ENCODE data around the gene PRPF31.
A peak's percentile ranks its signal among the peaks of the same experiment; 100 is the strongest.
"Not testable (repeated sequence)": the region's sequence is repeated elsewhere in the genome, so short reads cannot be mapped to it uniquely, and the experiment has no call there.

The PRPF31 gene

DNA sequence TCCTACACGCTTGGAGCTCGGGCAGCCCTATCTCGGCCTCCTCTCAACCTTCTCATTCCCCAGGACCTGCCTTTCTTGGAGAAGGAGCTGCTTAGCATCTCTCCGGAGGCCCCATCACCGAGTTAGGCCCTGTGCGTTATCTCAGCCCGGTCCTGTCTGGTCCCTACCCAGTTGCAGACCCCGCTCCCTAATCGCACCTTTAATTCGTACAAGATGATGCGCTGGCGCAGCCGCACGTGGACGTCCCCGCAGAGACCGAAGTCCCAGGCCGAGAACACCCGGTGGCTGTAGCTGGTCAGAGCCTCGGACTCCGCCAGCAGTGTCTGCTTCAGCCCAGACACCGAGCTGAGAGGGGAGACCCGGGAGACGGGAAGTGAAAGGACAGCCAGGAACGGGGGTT is 49.7 kb downstream of the PRPF31 start:
- DNase-seq: no peak

DNA sequence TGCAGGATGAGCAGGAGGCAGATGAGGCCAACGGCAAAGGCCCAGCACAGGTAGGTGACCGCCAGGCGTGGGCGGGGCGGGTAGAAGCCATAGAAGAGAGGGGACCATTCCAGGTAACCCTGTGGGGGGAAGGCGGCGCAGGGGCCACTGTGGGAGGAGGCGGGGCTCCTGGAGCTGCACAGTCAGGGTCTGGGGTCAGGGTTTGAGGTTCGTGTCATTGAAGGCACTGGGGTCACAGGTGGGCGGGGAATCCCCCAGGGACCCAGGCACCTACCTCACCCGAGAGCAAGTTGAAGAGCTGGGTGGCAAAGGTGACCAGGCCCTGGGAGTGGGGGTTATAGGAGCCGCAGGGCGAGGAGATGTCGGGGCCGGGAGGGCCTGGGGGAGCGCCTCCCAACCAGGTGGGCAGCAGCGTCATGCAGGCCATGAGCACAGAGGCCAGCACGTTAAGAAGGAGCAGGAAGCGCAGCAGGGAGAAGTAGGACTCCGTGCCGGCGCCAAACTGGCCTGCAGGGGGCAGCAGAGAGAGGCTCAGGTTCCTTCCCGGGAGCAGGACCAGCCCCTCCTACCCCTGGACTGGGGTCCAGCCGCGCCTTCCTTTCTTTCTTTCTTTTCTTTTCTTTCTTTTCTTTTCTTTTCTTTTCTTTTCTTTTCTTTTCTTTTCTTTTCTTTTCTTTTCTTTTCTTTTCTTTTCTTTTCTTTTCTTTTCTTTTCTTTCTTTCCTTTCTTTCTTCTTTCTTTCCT is 52.8 kb downstream of the PRPF31 start:
- DNase-seq: peak; percentile 96 to 97

DNA sequence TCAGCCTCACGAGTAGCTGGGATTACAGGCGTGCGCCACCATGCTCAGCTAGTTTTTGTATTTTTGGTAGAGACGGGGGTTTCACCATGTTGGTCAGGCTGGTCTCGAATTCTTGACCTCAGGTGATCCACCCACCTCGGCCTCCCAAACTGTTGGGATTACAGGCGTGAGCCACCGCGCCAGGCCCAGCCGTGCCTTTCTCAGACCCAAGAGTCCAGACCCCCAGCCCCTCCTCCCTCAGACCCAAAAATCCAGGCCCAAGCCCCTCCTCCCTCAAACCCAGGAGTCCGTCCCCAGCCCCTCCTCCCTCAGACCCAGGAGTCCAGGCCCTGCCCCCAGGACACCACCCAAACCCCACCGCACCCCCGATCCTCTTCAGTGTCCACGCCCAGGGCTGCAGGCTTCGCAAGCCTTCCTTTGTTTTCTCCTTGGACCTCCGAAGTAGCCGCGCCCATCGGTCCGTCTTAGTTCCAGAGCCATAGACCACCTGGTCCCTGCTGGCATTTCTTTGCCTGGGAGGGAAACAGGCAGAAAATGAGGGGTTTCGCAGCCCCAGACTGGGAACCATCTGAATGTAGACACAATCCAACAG is 53.7 kb downstream of the PRPF31 start:
- no peak for DNase-seq

DNA sequence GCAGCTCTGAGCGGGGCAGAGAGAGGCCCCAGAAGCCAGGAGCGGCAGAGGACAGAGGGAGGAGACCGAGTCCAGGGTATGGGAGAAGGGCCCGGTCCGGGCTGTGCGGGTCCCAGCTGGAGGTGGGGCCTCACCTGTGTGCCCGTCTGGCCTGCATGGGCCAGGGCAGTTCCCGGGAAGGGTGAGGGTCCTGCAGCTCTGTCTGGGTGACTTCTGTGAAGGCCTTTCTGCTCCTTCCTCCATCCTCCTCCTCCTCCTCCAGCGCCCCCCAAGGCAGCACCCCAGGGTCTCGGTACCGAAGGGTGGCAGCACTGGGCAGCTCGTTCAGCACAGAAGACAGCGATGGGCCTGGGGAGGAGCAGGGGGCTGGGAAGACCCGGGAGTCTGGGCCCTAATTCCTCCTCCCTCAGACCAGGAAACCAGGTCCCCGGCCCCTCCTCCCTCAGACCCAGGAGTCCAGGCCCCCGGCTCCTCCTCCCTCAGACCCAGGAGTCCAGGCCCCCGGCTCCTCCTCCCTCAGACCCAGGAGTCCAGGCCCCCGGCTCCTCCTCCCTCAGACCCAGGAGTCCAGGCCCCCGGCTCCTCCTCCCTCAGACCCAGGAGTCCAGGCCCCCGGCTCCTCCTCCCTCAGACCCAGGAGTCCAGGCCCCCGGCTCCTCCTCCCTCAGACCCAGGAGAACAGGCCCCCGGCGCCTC is 56.3 kb downstream of the PRPF31 start:
- not testable (repeated sequence) for DNase-seq

DNA sequence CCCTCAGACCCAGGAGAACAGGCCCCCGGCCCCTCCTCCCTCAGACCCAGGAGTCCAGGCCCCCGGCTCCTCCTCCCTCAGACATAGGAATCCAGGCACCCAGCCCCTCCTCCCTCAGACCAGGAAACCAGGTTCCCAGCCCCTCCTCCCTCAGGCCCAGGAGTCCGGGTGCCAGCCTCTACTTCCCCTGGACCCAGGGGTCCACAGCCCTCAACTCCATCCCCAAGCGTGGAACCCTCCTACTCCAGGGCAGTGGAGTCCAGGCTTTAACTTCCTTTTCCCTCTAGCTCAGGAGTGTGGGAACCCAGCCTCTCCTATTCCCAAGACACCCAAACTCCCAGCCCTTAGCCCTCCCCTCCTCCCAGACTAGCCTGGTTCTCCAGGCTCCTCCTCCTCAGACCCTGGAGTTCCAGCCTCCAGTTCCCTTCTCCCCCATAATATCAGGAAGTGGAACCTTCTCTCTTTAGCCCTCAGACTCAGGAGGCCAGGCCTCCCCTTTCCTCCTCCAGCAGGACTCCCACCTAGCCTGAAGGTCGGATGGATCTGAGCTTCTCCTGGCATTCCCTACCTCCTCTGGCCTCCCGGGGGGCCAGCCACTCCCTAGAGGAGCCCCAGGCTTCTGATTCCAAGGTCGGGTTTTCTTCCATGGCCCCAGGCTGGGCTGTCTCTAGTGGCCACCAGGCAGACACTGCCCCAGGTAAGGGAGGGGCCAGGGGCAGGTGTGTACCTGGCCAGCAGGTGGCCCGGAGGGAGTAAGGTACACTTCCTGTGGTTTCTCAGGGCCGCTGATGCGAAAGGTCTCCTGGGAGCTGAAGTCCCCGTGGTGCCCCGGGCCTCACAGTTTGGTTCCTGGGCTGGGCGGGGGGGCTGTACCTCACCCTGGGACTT is 57.2 kb downstream of the PRPF31 start, which contains the start of gene TMC4:
TMC4 (minus strand) TSS at position 690 of the 888 bp plus-strand sequence; CDS start at position 647, 43 bp downstream.
- no peak for DNase-seq

DNA sequence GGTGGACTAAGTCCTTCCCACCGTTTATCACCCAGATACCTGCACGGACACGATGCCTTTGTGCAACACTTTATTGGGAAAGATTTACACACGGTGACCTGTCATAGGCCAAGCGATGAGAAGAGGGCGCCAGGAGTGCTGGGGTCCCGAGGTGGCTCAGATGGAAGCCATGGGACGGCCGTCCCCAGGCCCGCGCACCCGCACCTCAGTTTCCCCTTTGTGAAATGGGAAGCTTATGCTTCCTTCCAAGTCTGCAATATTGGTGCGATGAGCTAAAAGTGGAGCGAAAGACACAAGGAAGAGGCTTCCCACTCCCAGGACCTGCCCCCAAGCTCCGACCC is 57.8 kb downstream of the PRPF31 start:
- DNase-seq: no peak

DNA sequence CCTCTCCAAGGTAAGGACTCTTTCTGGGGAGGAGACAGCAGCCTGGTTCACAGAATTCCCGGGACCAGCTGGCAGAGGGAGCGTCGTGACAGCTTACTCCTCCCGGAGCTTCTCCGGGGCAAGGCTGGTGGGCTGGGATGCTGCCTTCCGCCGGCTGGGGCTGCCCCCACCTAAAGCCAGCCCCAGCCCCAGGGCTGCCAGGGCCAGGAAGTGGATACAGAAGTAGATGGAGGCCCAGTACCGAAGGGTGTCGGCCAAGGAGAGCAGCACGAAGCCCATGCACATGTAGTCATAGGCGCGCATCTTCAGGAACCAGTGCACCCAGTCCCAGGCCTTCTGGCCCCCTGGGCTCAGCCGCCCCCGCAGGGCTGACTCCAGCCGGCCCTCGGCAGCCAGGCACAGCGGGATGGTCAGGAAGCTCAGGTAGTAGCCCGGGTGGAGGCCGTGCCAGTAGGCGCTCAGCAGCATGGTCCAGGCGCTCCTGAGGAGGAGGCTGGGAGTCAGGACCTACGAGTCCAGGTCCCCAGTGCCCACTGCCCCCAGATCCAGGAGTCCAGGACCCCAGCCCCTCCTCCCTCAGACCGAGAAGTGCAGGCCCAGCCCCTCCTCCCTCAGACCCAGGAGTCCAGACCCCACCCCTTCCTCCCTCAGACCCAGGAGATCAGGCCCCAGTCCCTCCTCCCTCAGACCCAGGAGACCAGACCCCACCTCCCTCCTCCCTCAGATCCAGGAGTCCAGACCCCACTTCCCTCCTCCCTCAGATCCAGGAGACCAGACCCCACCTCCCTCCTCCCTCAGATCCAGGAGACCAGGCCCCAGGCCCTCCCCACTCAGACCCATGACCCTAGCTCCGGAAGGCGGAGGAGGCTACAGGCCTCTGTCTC is 58.6 kb downstream of the PRPF31 start:
- DNase-seq: no peak

DNA sequence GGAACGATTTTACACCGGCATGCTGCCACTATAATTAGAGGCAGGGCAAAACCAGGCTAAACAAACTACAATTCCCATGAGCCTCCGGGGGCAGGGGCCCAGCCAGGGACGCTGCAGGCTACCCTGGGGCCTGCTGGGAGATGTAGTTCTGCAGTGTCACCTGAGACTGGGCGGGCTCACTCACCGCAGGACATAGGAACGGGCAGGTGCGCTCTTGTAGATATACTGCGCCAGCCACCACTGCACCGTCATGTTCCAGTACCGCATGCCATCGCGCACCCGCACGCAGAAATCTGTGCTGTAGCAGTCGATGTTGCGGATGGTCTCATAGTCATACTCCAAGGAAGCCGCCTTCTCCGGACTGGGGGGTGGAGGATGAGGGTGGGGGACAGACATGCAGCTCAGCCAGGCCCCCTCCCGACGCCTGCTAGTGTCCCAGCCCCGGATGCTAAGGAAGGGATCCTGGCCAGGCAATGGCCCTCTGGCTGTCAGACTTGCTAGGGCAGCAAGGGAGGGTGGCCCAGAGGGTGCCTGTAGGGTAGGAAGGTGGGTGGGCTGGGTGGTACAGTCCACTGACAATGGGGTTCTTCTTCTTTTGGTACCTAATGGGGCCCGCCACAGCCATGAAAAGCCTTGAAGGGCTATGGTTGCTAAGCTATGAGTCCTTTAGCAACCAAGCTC is 63.2 kb downstream of the PRPF31 start:
- DNase-seq: no peak

DNA sequence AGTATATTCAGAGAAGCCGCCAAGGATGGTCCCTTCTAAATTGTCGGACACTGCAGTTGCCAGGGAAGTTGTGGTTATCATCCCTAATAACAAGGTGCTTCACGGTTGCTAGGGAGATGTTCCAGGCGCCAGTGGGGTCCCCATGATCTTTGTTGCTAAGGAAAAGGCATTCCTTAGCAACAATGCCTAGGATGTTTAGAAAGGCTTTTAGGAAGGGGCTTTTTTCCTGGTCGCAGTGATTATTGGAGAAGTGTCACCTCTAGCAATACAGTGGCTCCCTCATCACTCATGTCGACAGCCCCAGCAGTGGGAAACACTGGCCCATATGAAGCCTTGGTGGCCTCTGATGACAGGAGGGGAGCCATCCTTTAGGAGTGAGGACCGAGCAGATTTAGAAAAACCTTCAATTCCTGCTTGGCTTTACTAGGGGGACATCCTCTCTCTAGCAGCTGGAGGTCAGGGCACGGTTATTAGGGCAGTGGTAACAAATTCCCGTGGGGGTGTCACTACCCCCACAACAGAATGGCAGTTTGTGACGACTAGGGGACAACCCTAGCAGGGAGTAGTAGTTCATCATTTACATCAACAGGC is 63.8 kb downstream of the PRPF31 start:
- no peak for DNase-seq

DNA sequence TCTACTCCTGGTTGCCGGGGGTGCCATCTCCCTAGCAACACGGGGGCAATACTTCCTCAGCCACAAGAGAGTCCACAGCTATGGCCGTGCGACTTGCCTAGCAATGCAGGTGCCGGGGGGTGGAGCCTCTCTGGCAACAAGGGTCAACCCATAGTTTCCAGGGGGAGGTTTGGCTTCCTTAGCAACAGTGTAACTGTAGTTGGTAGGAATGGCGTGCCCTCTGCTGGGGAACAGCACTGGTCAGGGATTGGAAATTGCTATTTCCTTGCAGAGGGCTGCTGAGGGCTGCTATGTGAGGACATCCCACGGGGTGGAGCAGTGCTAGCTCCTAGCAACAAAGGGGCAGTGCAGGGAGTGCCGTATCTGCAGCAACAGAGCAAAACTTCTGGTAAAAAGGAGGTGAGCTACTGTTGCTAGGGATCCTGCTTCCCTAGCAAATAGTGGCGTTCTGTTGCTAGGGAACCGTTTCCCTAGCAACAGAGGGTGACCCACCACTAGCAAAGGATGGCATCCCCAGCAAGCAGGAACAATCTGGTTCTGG is 64.4 kb downstream of the PRPF31 start:
- DNase-seq: no peak

DNA sequence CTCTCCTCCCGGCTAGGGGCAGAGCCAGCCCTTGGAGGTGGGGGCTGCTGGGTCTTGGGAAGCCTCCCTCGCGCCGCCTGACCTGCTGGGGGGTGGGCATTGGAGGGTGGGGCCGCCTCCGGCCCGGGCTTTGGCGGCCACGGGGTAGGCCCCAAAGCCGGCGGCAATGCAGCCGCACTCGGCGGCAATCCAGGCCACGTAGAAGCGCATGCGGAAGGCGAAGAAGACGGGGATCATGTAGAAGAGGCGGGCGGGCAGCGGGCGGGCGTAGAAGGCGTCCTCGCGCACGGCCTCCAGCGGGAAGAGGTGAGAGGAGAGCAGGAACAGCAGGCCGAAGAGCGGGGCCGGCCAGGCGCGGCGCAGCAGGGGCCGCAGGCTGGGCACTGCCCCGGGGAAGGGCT is 65.1 kb downstream of the PRPF31 start:
- DNase-seq: no peak

Measured in stimulated activated CD4-positive, alpha-beta T cell treated with anti-CD3 and anti-CD28 coated beads, Interleukin-2, amount 100 ng/mL, for 48 hours (primary cell).